Liver (tissue), 9 donors: Measurements from ENCODE around the gene ZNF423. TPM values are rescaled to one million over a fixed set of nuclear protein-coding genes. Genes with fewer than 3 reads are reported as not detected.

Source experiments
- DNase-seq: peaks from one replicate; pipeline ENCODE4 v3.0.0-alpha.2; 2017; ENCODE audit warnings: low spot score
- H3K27ac ChIP-seq, 2 donors: one replicate each; pipeline ENCODE4 v1.7.0; 2013; ENCODE audit warnings: inconsistent platforms in 2 of 2, low read length in 2 of 2, control low read depth in 1 of 2, low read depth in 1 of 2, mild to moderate bottlenecking in 1 of 2
- H3K27me3 ChIP-seq, 4 donors: one replicate each; pipeline versions ENCODE4 v1.6.1 to v1.7.0; 2013; ENCODE audit warnings: low read length in 3 of 4, inconsistent platforms in 1 of 4, mild to moderate bottlenecking in 1 of 4, moderate library complexity in 1 of 4; ENCODE audit not compliant: control insufficient read depth in 4 of 4, insufficient read depth in 4 of 4
- H3K36me3 ChIP-seq, 4 donors: one replicate each; pipeline versions ENCODE4 v1.6.1 to v1.7.0; 2013; ENCODE audit warnings: low read length in 3 of 4, mild to moderate bottlenecking in 3 of 4, low read depth in 1 of 4, moderate library complexity in 1 of 4; ENCODE audit not compliant: control insufficient read depth in 4 of 4, insufficient read depth in 3 of 4
- H3K4me1 ChIP-seq, 4 donors: one replicate each; pipeline versions ENCODE4 v1.6.1 to v1.7.0; 2013; ENCODE audit warnings: low read length in 3 of 4, mild to moderate bottlenecking in 3 of 4, moderate library complexity in 1 of 4; ENCODE audit not compliant: control insufficient read depth in 4 of 4, insufficient read depth in 4 of 4
- H3K4me3 ChIP-seq, 3 donors: one replicate each; pipeline versions ENCODE4 v1.6.1 to v1.7.0; 2013; ENCODE audit warnings: low read length in 3 of 3, control low read depth in 1 of 3, low read depth in 1 of 3, mild to moderate bottlenecking in 1 of 3
- H3K9ac ChIP-seq, 2 donors: one replicate each; pipeline ENCODE4 v1.7.0; 2013; ENCODE audit warnings: low read length in 2 of 2, mild to moderate bottlenecking in 2 of 2, moderate library complexity in 2 of 2, control low read depth in 1 of 2, low read depth in 1 of 2
- H3K9me3 ChIP-seq, 4 donors: one replicate each; pipeline versions ENCODE4 v1.6.1 to v1.7.0; 2013; ENCODE audit warnings: low read length in 3 of 4; ENCODE audit not compliant: control insufficient read depth in 4 of 4
- FOXA1 ChIP-seq: IDR thresholded peaks from 2 replicates; pipeline ENCODE4 v1.6.1; 2016; ENCODE audit warnings: antibody characterized with exemption
- HNF4A ChIP-seq, 2 donors: conservative IDR thresholded peaks; 2 replicates each; pipeline ENCODE4 v1.6.1; 2016; ENCODE audit warnings: antibody characterized with exemption in 2 of 2, mild to moderate bottlenecking in 2 of 2
- HNF4G ChIP-seq: IDR thresholded peaks from 2 replicates; pipeline ENCODE4 v1.6.1; 2016; ENCODE audit warnings: antibody characterized with exemption
- JUND ChIP-seq, 2 donors: IDR thresholded peaks; 2 replicates each; pipeline ENCODE4 v1.6.1; 2016; ENCODE audit warnings: antibody characterized with exemption in 2 of 2
- NR2F2 ChIP-seq: IDR thresholded peaks from 2 replicates; pipeline ENCODE4 v1.6.1; 2016; ENCODE audit warnings: antibody characterized with exemption
- SP1 ChIP-seq: IDR thresholded peaks from 2 replicates; pipeline ENCODE4 v1.6.1; 2018; ENCODE audit warnings: antibody characterized with exemption, mild to moderate bottlenecking
- TAF1 ChIP-seq: conservative IDR thresholded peaks from 2 replicates; pipeline ENCODE4 v1.6.1; 2016; ENCODE audit warnings: antibody characterized with exemption, mild to moderate bottlenecking
- YY1 ChIP-seq: IDR thresholded peaks from 2 replicates; pipeline ENCODE4 v1.6.1; 2016; ENCODE audit warnings: antibody characterized with exemption, mild to moderate bottlenecking
- WGBS: extraction: QIAGEN DNeasy Blood & Tissue Kit; methylation state at CpG from one replicate; pipeline ENCODE4 v1.1.7; 2013; 5-methylcytosine and 5-hydroxymethylcytosine counted together
- polyA plus RNA-seq, 2 donors: library from polyadenylated mRNA; stranded (reverse) in 1 of 2; unstranded in 1 of 2; fragments of 200-250 nt in 1 of 2; fragments of >200 nt in 1 of 2; fragmentation: Nextera tagmentation in 1 of 2; extraction: Ambion mirVana in 1 of 2; gene quantifications; one replicate each; pipeline versions ENCODE4 v1.2.1 to v1.2.3, GENCODE V29; 2013 to 2015
- total RNA-seq, 2 donors: library from RNA; depleted of rRNA; stranded (reverse); fragments of >200 nt; gene quantifications; one replicate each; pipeline ENCODE4 v1.2.3, GENCODE V29; 2014
- TF ChIP-seq, protein P1 (sequence below): IDR thresholded peaks from 2 replicates; pipeline ENCODE4 v1.6.1; 2016; ENCODE audit warnings: antibody characterized with exemption
- TF ChIP-seq, protein P2 (sequence below): IDR thresholded peaks from 2 replicates; pipeline ENCODE4 v1.6.1; 2016; ENCODE audit warnings: antibody characterized with exemption
- TF ChIP-seq, protein P3 (sequence below): IDR thresholded peaks from 2 replicates; pipeline ENCODE4 v1.6.1; 2016; ENCODE audit warnings: antibody characterized with exemption, mild to moderate bottlenecking
- TF ChIP-seq, protein P4 (sequence below): fragments of 150-350 bp; IDR thresholded peaks from 2 replicates; pipeline ENCODE4 v1.5.1; 2017; ENCODE audit warnings: improper control_type of control experiment, low read depth, low read length; ENCODE audit not compliant: missing input control
- donor health status: healthy.
- donor health status: healthy.
- donor health status: healthy.
- donor health status: healthy.
- donor health status: healthy.

ZNF423 gene
- total and polyA plus RNA-seq, 4 donors, result 0.24 to 1.6 (median 0.39) TPM

GRCh38 chr16:49621241-49622083, 234.4 kb downstream of the ZNF423 start:
- no peak overlapping the region for H3K27ac ChIP-seq
- no peaks in the 10 kb centered on the region for H3K36me3 ChIP-seq
- 90% methylated on average over 13 of the region's 13 CpGs for WGBS
- no peak for DNase-seq
- no peaks in the 10 kb centered on the region for H3K27me3 ChIP-seq
- TF ChIP-seq, protein P1, sequence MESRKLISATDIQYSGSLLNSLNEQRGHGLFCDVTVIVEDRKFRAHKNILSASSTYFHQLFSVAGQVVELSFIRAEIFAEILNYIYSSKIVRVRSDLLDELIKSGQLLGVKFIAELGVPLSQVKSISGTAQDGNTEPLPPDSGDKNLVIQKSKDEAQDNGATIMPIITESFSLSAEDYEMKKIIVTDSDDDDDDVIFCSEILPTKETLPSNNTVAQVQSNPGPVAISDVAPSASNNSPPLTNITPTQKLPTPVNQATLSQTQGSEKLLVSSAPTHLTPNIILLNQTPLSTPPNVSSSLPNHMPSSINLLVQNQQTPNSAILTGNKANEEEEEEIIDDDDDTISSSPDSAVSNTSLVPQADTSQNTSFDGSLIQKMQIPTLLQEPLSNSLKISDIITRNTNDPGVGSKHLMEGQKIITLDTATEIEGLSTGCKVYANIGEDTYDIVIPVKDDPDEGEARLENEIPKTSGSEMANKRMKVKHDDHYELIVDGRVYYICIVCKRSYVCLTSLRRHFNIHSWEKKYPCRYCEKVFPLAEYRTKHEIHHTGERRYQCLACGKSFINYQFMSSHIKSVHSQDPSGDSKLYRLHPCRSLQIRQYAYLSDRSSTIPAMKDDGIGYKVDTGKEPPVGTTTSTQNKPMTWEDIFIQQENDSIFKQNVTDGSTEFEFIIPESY, result no peak
- TF ChIP-seq, protein P2, sequence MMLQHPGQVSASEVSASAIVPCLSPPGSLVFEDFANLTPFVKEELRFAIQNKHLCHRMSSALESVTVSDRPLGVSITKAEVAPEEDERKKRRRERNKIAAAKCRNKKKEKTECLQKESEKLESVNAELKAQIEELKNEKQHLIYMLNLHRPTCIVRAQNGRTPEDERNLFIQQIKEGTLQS, result no peak
- TF ChIP-seq FOXA1 (no peak), YY1 (no peak), NR2F2 (no peak)
- H3K9ac ChIP-seq, result no peak overlapping the region
- H3K9me3 ChIP-seq, result no peaks in the 10 kb centered on the region
- H3K4me1 ChIP-seq, result no peaks in the 10 kb centered on the region
- H3K4me3 ChIP-seq, result no peak overlapping the region

DNA sequence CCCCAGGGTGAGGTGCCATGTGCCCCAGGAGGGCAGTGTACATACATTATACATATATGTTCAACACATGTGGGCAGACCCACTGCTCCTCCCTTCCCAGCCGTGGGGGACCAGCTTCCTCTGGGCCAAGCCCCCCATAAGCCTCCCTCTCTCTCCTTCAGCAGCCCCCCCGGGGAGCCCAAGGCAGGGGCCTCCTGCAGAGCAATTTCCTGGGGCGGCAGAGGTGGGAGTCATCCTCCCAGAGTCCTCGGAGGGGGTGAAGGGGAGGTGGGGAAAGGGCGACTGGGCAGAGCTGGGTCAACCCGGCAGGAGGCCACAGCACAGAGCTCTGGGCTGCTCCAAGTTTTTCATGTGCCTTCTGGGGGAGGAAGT, 235.1 kb downstream of the ZNF423 start:
- Histone ChIP-seq H3K27ac (no peak overlapping the region), H3K9ac (no peak overlapping the region), H3K4me3 (no peak overlapping the region), H3K36me3 (no peaks in the 10 kb centered on the region), H3K9me3 (no peaks in the 10 kb centered on the region), H3K27me3 (no peaks in the 10 kb centered on the region), H3K4me1 (no peaks in the 10 kb centered on the region)
- WGBS, result 74% methylated on average over 6 of the region's 6 CpGs
- DNase-seq, result no peak
- TF ChIP-seq, protein P3, sequence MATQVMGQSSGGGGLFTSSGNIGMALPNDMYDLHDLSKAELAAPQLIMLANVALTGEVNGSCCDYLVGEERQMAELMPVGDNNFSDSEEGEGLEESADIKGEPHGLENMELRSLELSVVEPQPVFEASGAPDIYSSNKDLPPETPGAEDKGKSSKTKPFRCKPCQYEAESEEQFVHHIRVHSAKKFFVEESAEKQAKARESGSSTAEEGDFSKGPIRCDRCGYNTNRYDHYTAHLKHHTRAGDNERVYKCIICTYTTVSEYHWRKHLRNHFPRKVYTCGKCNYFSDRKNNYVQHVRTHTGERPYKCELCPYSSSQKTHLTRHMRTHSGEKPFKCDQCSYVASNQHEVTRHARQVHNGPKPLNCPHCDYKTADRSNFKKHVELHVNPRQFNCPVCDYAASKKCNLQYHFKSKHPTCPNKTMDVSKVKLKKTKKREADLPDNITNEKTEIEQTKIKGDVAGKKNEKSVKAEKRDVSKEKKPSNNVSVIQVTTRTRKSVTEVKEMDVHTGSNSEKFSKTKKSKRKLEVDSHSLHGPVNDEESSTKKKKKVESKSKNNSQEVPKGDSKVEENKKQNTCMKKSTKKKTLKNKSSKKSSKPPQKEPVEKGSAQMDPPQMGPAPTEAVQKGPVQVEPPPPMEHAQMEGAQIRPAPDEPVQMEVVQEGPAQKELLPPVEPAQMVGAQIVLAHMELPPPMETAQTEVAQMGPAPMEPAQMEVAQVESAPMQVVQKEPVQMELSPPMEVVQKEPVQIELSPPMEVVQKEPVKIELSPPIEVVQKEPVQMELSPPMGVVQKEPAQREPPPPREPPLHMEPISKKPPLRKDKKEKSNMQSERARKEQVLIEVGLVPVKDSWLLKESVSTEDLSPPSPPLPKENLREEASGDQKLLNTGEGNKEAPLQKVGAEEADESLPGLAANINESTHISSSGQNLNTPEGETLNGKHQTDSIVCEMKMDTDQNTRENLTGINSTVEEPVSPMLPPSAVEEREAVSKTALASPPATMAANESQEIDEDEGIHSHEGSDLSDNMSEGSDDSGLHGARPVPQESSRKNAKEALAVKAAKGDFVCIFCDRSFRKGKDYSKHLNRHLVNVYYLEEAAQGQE, result no peak
- TF ChIP-seq HNF4A (conservative IDR thresholded peaks at IDR 0.05), result no peak
- TF ChIP-seq TAF1, result no peak
- TF ChIP-seq, protein P4, sequence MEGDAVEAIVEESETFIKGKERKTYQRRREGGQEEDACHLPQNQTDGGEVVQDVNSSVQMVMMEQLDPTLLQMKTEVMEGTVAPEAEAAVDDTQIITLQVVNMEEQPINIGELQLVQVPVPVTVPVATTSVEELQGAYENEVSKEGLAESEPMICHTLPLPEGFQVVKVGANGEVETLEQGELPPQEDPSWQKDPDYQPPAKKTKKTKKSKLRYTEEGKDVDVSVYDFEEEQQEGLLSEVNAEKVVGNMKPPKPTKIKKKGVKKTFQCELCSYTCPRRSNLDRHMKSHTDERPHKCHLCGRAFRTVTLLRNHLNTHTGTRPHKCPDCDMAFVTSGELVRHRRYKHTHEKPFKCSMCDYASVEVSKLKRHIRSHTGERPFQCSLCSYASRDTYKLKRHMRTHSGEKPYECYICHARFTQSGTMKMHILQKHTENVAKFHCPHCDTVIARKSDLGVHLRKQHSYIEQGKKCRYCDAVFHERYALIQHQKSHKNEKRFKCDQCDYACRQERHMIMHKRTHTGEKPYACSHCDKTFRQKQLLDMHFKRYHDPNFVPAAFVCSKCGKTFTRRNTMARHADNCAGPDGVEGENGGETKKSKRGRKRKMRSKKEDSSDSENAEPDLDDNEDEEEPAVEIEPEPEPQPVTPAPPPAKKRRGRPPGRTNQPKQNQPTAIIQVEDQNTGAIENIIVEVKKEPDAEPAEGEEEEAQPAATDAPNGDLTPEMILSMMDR, result no peak
- TF ChIP-seq SP1, result no peak
- TF ChIP-seq NR2F2, result no peak
- TF ChIP-seq, protein P2, result no peak
- TF ChIP-seq JUND (IDR thresholded peaks at IDR 0.05), result no peak
- no peak for TF ChIP-seq FOXA1
- no peak for TF ChIP-seq HNF4G
